Neural cell (in vitro differentiated cells): ENCODE data around the gene FAM83C. TPM values are rescaled to one million over a fixed set of nuclear protein-coding genes. Genes with fewer than 3 reads are reported as not detected.

Experiments used
- H2AFZ ChIP-seq: fragments of 200-600, 300-800 bp; sonication (generic), shearing (Covaris generic); 2 replicates; pipeline ENCODE4 v1.6.0; 2014; ENCODE audit warnings: low read depth, mild to moderate bottlenecking, antibody characterized with exemption, low read length, moderate library complexity
- H3F3A ChIP-seq: fragments of 200-600 bp; shearing (Covaris generic); 2 replicates; pipeline ENCODE4 v1.6.1; 2016; ENCODE audit warnings: mild to moderate bottlenecking, moderate library complexity, mixed read lengths, antibody characterized with exemption, low read length; ENCODE audit not compliant: insufficient read depth, poor library complexity, severe bottlenecking
- H3K27ac ChIP-seq: fragments of 200-600, 300-800 bp; sonication (generic), shearing (Covaris generic); 2 replicates; pipeline ENCODE4 v1.5.1; 2014; ENCODE audit warnings: mild to moderate bottlenecking, low read length, moderate library complexity
- H3K27me3 ChIP-seq: fragments of 300-800, 200-600 bp; sonication (generic), shearing (Covaris generic); 2 replicates; pipeline ENCODE4 v1.6.0; 2014; ENCODE audit warnings: mild to moderate bottlenecking, low read depth, low read length, moderate library complexity; ENCODE audit not compliant: insufficient read depth
- H3K36me3 ChIP-seq: fragments of 300-800, 200-600 bp; sonication (generic), shearing (Covaris generic); 2 replicates; pipeline ENCODE4 v1.5.1; 2014; ENCODE audit warnings: mild to moderate bottlenecking, antibody characterized with exemption, low read length, moderate library complexity; ENCODE audit not compliant: insufficient read depth
- H3K4me2 ChIP-seq: fragments of 300-800, 200-600 bp; sonication (generic), shearing (Covaris generic); 2 replicates; pipeline ENCODE4 v1.6.0; 2014; ENCODE audit warnings: mild to moderate bottlenecking, low read length
- H3K4me3 ChIP-seq: fragments of 300-800, 200-600 bp; sonication (generic), shearing (Covaris generic); 2 replicates; pipeline ENCODE4 v1.5.1; 2014; ENCODE audit warnings: mild to moderate bottlenecking, low read length, moderate library complexity
- H3K79me2 ChIP-seq: fragments of 200-600 bp; shearing (Covaris generic); replicated peaks from 2 replicates; pipeline ENCODE4 v1.6.0; 2014; ENCODE audit warnings: mild to moderate bottlenecking, low read length, moderate library complexity; ENCODE audit not compliant: insufficient read depth
- H3K9ac ChIP-seq: fragments of 300-800, 200-600 bp; sonication (generic), shearing (Covaris generic); 2 replicates; pipeline ENCODE4 v1.6.1; 2016; ENCODE audit warnings: mild to moderate bottlenecking, low read length, mixed read lengths
- H3K9me2 ChIP-seq: fragments of 200-600 bp; shearing (Covaris generic); 2 replicates; pipeline ENCODE4 v1.6.1; 2016; ENCODE audit warnings: mild to moderate bottlenecking, low read length, mixed read lengths; ENCODE audit not compliant: insufficient read depth
- H3K9me3 ChIP-seq: fragments of 200-600, 300-800 bp; sonication (generic), shearing (Covaris generic); 2 replicates; pipeline ENCODE4 v1.6.1; 2016; ENCODE audit warnings: mild to moderate bottlenecking, mixed run types, low read length, moderate library complexity, mixed read lengths
- H4K20me1 ChIP-seq: fragments of 200-600 bp; shearing (Covaris generic); 2 replicates; pipeline ENCODE4 v1.6.1; 2016; ENCODE audit warnings: mild to moderate bottlenecking, mixed run types; ENCODE audit not compliant: insufficient read depth
- CTCF ChIP-seq: fragments of 450-650 bp; IDR thresholded peaks from 2 replicates; pipeline ENCODE4 v1.5.1; 2014; ENCODE audit warnings: antibody characterized with exemption, mild to moderate bottlenecking, moderate library complexity; ENCODE audit not compliant: poor library complexity, severe bottlenecking
- EP300 ChIP-seq: fragments of 450-650 bp; conservative IDR thresholded peaks from 2 replicates; pipeline ENCODE4 v1.6.1; 2014; ENCODE audit warnings: antibody characterized with exemption, mild to moderate bottlenecking, moderate library complexity; ENCODE audit not compliant: poor library complexity, severe bottlenecking
- EZH2 ChIP-seq: fragments of 200-600, 300-800 bp; shearing (Covaris generic), sonication (generic); IDR thresholded peaks from 2 replicates; pipeline ENCODE4 v1.6.1; 2014; ENCODE audit warnings: antibody characterized with exemption, low read length, borderline replicate concordance, mild to moderate bottlenecking; ENCODE audit not compliant: insufficient read depth, poor library complexity, severe bottlenecking
- MXI1 ChIP-seq: fragments of 450-650 bp; conservative IDR thresholded peaks from 2 replicates; pipeline ENCODE4 v1.6.1; 2014; ENCODE audit warnings: antibody characterized with exemption, mild to moderate bottlenecking; ENCODE audit not compliant: poor library complexity, severe bottlenecking
- POLR2AphosphoS5 ChIP-seq: IDR thresholded peaks from 2 replicates; pipeline ENCODE4 v1.6.1; 2012
- RAD21 ChIP-seq: fragments of 450-650 bp; conservative IDR thresholded peaks from 2 replicates; pipeline ENCODE4 v1.6.1; 2014; ENCODE audit warnings: antibody characterized with exemption, mild to moderate bottlenecking, moderate library complexity
- REST ChIP-seq: IDR thresholded peaks from 2 replicates; pipeline ENCODE4 v1.6.1; 2012; ENCODE audit warnings: borderline replicate concordance
- SMC3 ChIP-seq: fragments of 450-650 bp; conservative IDR thresholded peaks from 2 replicates; pipeline ENCODE4 v1.6.1; 2014; ENCODE audit warnings: antibody characterized with exemption, mild to moderate bottlenecking, moderate library complexity; ENCODE audit not compliant: poor library complexity
- TAF1 ChIP-seq: IDR thresholded peaks from 2 replicates; pipeline ENCODE4 v1.6.1; 2012; ENCODE audit warnings: low read depth
- polyA plus RNA-seq: library from polyadenylated mRNA; depleted of rRNA; stranded (reverse); fragments of >200 nt; gene quantifications from 2 replicates; pipeline ENCODE4 v1.2.3, GENCODE V29; 2014

The FAM83C gene
- polyA plus RNA-seq, 1 donor from 2014 or later, result not detected

GRCh38 chr20:35257175-35257909 lies 34.9 kb downstream of the FAM83C start:
- TF ChIP-seq EZH2, result no peak
- no peak for TF ChIP-seq REST
- no peak for TF ChIP-seq SMC3
- TF ChIP-seq CTCF, result no peak
- no peak for TF ChIP-seq EP300
- no peak for TF ChIP-seq TAF1
- TF ChIP-seq RAD21, result no peak
- no peak for TF ChIP-seq MXI1
- no peak for TF ChIP-seq POLR2AphosphoS5
- Histone ChIP-seq H3K27me3 (no peaks in the 10 kb centered on the region), H3K9me3 (no peaks in the 10 kb centered on the region), H4K20me1 (no peaks in the 10 kb centered on the region), H3K9me2 (no peaks in the 10 kb centered on the region), H3K27ac (no peak overlapping the region), H3K79me2 (no peaks in the 10 kb centered on the region), H3K4me3 (no peak overlapping the region), H2AFZ (no peak overlapping the region), H3F3A (no peaks in the 10 kb centered on the region), H3K9ac (no peak overlapping the region), H3K4me2 (no peak overlapping the region), H3K36me3 (peaks cover 5% of the 10 kb centered on the region)

- no peak overlapping the region for H3K27ac ChIP-seq
- no peak overlapping the region for H3K4me3 ChIP-seq
- H3K27me3 ChIP-seq, result no peaks in the 10 kb centered on the region
- H3F3A ChIP-seq, result no peaks in the 10 kb centered on the region
- H2AFZ ChIP-seq, result no peak overlapping the region
- H3K36me3 ChIP-seq, result peaks cover 12% of the 10 kb centered on the region
- no peaks in the 10 kb centered on the region for H4K20me1 ChIP-seq
- no peaks in the 10 kb centered on the region for H3K79me2 ChIP-seq
- no peaks in the 10 kb centered on the region for H3K9me2 ChIP-seq
- no peak overlapping the region for H3K4me2 ChIP-seq
- no peaks in the 10 kb centered on the region for H3K9me3 ChIP-seq
- no peak overlapping the region for H3K9ac ChIP-seq
- TF ChIP-seq REST, result no peak
Observed at GRCh38 chr20:35254448-35254999, 37.7 kb downstream of the FAM83C start.
